Amniotic stem cell (primary cell): Measurements from ENCODE around the gene CHERP.

Experiments used
- DNase-seq: peaks from one replicate; lab custom pipeline; 2025; lab: John Stamatoyannopoulos, UW

CHERP gene, protein sequence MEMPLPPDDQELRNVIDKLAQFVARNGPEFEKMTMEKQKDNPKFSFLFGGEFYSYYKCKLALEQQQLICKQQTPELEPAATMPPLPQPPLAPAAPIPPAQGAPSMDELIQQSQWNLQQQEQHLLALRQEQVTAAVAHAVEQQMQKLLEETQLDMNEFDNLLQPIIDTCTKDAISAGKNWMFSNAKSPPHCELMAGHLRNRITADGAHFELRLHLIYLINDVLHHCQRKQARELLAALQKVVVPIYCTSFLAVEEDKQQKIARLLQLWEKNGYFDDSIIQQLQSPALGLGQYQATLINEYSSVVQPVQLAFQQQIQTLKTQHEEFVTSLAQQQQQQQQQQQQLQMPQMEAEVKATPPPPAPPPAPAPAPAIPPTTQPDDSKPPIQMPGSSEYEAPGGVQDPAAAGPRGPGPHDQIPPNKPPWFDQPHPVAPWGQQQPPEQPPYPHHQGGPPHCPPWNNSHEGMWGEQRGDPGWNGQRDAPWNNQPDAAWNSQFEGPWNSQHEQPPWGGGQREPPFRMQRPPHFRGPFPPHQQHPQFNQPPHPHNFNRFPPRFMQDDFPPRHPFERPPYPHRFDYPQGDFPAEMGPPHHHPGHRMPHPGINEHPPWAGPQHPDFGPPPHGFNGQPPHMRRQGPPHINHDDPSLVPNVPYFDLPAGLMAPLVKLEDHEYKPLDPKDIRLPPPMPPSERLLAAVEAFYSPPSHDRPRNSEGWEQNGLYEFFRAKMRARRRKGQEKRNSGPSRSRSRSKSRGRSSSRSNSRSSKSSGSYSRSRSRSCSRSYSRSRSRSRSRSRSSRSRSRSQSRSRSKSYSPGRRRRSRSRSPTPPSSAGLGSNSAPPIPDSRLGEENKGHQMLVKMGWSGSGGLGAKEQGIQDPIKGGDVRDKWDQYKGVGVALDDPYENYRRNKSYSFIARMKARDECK

DNA sequence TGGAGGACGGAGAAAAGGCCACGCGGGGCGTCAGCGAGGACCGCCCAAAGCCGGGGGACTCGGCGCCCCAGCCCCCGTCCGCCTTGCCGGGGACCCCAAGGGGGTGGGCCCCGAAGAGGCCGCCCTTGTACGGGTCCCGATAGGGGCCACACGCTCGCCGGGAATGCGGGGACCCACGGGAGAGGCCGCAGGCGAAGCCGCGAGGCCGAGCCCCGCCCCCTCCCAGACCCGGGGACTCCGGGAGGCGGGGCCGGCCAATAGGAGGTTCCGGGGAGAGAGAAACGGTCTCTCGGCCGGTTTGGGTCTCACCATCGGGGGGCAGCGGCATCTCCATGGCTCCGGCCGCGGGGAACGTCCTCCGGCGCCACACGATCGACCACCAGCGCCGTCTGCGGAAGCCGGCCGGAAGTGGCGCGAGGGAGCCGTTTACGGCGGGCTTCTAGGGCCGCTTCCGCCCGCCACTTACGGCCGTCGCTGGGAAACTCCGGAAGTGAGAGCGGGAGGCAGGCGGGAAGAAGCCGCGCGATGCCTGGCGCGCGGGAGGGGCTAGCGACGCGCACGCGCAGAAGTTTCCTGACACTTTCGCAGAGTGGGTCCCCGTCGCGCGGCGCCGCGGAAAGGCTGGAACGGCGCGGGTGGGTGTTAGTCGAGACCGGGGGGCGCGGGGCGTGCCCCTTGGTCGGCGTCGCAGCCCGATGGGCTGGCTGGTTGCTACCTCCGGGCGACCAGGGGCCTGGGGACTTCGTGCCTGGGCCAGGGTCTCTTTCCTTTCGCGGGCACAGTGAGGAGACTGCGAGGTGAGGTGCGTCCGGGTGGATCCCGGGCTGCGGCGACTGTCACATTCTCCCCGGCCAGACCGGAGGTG is at the start of gene CHERP:
Gene CHERP, minus strand, starts transcription at position 393 of the 865 bp plus-strand sequence. Its CDS starts 59 bp downstream, at position 334.
- DNase-seq = peak; percentile 89

DNA sequence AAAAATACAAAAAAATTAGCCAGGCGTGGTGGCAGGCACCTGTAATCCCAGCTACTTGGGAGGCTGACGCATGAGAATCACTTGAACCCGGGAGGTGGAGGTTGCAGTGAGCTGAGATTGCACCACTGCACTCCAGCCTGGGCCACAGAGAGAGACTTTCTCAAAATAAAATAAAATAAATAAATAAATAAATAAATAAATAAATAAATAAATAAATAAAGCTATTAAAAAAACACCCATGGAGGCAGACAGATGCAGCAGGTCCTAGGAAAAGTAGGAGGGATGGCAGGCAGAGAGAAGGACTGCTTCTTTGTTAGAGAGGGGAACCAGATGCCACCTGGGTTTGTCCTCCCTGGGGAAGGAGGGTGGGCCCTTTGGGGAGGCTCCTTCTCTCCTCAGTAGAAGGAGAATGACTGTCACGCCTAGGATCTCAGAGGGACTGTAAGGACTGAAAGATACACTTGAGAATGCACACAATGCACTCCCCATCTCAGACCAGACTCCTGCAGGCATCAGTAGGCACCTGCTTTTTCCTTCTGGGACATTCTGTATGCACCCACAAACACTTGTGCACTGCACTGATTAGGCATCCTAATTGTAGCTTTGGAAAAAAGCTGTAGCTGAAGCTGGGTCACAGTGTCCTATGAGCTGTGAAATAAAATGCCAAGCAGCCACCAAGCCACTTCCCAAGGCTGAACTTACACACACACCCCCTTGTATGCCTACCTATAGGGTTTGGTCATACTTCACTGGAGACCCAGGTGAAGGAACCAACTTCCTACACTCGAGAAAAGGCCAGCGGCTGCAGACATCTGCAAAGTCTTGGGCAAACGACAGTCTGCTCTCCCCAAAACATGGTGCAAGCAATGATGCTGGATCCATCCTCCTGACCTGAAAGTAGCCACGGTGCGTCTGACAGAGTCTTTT is 48.9 kb upstream of the CHERP start:
- no peak for DNase-seq

DNA sequence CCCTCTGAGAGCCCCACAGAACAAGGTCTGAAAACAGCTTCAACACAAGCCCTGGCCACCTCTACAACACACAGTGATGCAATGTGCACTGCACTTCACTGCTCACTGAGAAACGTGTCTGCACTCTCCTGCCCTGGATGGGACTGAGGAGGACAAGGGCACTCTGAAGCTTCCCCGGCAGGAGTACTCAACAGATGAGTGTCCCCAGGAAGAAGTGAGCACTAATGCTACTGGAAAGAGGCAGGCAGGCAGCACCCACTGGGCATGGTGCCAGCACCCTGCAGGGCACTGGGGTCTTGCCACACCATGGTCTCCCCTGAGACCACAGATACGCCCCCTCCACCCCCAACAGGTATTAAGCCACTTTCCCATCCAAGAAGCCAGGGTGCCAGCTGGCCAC is 47.7 kb upstream of the CHERP start:
- DNase-seq = no peak

DNA sequence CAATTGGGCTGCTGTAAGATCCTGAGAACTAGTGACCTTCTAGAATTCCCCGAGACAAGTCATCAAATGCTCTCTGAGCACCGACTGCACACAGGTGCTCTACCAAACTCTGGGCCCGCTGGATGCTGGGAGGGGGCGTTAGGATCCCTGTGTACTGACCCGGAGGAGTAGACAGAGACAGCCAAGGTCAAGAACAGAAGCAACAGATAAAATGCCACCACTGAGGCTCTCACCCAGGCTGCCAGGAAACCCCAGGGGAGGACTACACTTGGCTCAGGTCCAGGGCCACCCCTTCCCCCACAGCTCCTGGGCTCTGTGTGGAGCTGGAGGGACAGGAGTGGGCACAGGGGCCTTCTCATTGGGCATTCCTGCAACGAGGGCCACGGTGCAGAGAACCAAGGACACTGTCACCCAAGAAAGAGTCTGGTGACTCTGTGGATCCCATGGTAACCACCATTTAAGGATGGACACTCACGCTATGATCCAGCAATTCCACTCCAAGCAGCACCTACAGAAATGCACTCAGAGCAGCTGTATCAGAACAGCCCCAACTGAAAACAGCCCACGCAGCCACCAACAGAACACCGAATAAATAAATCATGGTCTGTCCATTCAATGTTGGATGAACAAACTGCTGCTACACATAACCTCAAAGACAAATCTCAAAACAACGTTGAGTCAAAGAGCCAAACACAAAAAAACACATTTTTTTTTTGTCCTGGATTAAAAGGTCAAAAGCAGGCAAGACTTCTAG is 46.8 kb upstream of the CHERP start:
- DNase-seq = no peak

DNA sequence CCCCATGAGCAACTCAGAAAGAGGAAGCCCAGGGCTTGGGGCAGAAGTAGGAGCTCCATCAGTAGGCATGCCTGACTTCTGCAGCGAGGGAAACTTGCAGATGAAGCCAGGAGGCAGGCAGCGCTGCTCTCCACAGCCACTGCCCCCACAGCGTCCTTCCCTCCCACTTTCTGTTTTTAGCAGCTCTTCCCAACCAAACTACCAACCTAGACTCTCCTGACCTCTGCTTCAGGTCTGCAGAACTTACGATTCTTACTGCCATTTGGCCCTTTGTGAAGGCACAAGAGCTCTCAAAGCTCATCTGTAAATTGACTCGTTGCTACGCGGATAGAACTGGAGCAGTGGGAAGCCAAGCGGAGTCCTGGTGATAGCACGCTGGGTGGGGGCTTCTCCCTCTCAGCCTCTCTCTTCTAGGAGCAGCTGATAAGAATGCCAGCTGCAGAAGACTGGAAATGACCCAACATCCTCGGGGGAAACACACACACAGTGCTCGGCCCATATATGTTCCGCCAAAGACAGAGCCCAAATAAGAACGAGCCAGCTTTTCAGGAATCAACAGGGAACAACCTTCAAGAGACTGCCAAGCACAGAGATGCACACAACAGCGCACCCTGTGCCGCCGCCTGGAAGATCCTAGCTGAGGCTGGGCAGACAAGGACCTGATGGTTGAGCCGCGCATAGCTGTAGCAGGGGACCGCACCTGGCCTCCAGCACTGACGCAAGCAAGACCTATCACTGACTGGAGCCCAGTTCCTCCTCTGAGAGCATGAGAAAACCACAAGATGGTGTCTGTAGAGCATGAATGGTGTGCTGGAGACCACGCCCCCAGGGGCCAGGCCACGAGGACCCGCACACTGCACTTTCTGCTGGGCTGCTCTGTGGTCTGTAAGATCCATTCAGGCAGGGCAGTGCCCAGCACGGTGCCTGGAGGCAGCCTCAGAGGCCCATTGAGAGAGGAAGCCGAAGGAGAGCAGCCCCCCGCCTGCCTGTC is 45.9 kb upstream of the CHERP start:
- DNase-seq = no peak

DNA sequence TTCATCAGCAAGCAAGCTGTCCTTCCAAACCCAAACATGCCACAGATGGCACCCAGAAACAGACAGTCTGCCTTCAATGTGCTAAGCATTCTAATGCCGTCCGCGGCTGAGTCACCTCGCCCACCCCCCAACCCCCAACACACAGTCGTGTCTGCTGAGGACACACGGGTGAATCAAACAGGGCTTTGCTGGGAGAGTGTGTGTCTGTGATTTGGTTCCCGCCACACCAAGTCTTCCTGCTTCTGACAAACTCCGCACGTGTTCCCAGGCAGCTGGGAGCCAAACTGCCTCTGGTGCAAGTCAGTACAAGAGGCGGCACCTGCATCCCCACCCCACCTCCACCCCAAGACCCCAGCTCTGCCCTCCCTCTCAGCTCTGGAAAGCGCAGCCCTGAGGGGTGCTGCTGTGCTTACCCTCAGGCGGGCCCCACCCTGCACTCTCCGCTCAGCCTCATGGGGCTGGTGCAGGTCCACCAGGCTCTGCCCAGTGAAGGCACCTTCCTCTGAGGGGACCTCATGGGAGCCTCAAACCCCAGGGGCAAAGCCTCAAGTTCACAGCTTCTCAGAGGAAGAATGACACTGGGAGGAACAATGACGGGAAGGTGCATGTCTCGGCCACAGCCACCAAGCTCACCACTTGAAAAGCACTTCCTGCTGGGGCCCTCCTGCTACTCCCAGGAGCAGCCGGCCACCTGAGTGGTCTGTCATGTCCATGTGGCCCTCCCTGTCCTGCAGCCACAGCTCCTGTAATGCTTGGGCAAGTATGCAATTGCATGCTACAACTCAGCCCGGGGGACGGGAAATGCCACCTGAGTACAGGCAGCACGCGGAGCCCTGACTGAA is 45.0 kb upstream of the CHERP start:
- DNase-seq = no peak

DNA sequence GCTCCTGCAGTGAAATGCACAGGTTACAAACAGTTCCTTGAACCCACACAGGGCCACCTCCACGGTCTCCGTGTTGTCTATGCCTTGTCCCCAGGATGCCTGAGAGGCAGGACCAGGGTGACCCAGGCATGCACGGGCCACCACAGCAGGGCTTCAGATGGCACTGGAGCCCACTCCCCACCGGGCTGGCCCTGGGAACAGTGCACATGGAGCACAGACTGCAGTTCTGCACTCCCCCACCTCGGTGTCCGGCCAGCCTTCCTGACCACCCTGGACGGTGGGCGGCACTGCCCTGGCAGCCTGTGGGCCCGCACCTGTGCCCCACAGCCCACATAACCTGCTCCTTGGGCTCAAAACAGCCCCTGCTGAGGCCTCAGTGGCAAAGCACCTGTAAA is 44.2 kb upstream of the CHERP start:
- DNase-seq = no peak

DNA sequence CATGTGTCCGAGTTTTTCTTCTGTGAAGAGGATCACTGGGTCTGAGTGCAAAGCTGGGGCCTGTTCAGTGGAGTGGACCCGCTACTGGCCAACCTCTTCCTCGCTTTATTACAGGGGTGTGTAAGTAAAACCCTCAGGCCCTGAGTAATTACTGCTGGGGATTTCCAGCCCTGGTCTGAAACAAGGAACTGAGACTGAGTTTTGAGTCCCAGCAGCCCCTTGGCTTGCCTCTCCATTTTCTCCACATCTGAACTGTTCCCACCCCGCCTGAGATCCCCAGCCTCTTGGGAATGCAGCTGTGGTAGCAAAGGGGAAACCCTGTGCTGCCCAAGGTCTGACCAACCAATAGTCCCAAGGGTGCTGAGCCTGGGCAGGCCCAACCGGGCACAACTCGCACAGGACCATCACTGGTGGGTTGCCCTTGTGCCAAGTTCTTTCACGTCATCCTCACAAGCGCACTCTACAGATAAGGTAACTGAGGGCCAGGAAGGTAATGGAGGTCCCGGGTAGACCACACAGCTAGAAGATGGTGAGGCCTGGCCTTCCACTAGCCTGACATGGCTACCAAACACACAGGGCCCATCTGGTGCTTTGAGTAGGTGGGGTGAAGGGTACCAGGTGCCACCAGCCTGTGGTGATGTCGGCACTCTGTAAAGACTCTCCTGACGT is 43.7 kb upstream of the CHERP start:
- no peak for DNase-seq

DNA sequence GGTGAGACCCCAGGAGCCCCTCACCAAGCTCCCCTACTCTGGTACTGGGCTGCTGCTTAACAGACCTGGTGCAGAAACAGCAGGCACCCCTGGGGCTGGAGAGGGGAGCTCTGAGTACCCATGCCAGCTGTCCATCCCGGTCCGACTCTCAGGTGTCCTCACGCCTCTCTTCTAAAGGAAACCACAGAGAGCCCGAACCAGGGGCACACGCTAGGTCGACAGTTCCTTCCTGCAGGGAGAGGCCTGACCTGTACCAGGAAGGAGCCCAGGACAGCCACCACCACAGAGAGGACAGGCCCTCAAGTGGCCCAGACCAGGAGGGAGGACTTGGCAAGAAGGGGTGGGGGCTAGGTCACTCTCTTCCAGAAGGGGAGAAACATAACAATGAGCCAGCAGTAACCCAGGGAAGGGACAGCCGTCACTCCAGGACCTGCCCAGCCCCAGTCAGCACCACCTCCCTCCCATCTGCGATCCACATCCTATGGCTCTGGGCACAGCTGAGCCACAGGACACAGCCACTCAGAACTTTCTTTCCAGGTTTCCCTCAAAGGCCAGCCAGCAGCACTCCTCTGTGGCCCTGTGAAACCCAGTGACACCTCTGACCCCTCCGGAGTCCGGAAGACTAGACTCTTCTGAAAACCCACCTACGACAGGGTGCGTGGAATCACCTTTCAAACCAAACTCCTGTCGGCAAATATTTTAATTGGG is 43.0 kb upstream of the CHERP start:
- DNase-seq = no peak

DNA sequence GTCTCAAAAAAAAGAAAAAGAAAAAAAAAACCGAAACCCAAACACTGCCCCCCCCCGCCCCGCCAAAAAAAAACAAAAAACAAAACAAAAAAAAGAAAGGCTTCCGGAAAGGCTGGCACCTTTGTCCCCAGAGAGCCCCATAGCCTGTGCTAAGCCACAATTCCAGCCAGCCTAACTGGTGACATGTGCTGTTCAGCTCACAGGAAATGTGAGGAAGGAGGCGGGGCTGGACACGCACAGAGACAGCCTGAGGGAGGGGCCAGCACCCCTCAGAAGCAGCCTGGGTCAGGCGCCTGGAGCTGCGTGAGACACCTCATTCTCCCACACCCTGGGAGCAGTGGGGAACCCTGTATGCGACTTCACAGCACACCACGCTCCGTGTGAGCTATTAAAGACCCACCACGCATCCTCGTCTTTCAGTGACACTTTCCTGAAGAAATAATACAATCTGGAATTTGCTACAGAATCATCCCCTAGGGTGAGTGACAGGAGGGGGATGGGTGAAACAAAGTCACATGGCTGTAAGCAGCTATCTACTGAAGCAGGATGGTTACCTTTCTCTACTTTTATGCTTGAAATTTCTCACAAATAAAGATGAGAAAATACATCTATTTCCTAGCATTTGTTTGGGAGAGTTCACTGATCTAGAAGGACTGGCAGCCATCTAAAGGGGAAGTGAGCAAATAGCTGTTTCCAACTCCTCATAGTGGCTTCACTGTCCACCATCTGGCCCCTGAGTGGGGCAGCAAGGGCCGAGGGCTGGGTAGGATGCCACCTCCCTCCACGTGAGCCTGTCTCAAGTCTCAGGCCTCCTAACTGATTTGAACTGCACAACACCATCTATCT is 42.2 kb upstream of the CHERP start:
- DNase-seq = peak; percentile 41

DNA sequence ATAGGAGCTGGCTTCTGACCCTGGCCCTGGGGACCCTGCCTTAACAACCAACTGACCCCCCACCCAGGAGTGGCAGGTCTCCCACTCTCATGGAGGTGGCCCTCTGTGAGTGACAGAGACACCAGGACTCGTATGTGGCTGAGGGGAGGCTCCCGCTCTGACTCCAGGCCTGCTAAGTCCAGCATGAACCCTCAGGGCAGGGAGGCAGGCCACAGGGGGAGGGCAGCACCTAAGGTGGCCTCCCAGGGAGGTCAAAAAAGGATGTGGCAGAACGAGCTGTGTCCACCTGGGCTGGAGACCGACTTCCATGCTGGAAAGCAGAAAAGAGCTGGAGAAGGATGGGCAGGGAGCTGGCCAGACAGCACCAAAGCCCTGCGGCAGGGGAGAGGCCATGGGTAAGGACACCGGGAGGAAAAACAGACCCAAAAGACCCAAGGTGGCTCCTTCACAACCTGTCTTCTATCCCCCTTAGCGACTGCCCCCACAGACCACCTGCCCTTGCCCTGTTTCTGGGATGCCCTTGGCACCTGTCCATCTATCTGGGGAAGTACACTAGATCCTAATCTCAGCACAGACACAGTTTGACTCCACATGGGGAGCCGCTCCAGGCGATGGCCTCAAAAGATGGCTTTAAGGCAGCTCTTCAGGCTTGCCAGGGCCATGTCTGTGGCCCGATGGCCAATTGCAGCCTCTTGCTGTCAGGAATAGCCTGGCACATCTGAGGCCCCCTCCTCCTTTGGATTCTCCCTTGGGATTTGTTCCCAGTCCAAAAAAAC is 40.4 kb upstream of the CHERP start:
- DNase-seq = no peak

DNA sequence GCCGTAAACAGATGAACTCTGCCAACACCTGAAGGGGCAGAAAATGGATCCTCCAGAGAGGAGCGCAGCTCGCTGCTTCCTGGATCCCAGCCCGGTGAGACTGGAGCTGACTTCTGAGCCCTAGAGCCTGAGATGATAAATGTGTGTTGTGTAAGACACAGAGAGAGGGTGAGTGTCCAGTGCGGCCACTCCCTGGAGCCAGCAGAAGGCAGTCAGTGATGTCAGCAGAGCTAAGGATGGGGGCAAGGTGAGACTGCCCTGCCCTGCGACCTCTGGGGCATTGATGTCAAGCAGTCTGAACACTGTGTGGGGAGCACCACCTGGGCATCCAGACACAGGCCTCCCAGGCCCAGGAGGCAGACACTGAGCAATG is 39.7 kb upstream of the CHERP start:
- no peak for DNase-seq

DNA sequence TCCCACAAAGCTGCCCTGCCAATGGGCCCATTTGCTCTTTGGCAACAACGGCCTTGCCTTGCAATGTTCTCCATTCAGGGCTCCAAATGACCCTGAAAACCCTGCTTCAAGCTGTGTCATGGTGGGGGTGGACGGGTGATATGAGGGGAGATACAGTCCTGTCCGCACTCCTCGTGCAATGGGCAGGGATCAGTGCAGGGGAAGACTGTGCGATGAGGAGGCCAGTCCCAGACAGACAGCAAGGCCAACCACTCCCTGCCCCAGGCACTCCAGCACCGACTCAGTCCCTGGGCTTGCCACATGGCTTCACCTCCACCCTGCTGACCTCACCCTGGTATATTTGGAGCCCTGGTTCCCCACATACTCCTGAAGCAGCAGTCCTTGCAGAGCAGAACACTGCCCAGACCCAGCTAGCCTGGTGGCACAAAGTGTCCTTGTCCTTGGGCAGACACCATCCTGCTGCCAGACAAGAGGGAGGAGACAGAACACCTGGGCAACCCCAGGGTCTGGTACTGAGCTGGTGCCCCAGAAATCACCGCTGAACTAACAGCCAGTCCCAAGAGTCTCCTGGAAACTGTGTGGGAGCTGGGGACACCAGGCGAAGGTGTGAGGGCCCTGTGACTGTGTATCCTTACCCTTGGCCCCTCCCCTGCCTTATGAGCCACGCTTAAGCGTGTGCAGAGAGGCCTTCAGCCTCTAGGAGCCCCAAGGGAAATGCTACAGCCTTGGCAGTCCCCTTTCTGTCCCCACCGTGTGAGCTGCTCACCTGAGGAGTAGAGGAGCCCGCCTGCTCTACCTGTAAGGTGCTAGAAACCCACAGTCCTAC is 39.1 kb upstream of the CHERP start:
- no peak for DNase-seq

DNA sequence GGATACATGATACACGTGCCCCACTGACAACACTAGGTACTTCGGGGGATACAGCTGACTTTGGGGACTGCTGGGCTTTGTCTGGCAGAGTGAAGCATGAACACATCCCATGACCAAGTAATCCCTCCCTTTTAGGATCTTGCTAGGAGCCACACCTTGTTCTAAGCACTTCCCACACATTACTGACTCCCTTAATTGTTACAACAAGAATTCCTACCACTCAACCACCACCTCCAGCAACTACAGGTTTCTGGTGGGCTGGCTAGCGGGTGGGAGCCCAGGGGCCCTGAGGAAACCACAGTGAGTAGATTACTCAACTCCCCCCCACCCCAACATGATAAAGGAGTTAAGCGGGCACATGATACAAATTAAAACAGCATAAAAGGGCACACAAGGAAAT is 37.1 kb upstream of the CHERP start:
- DNase-seq = no peak
